Natural killer cell (primary cell): ENCODE measurements around the gene ZSWIM4. TPM values are rescaled to one million over a fixed set of nuclear protein-coding genes. Genes with fewer than 3 reads are reported as not detected.

ENCODE experiments used
- ATAC-seq, 3 donors: fragments of 150-1000 bp in 2 of 3; fragments of 200-7000 bp in 1 of 3; cut with Tn5 transposase; 1 replicate in 1 of 3; 2 replicates in 2 of 3; pipeline ENCODE4 v1.10.0; 2021; ENCODE audit warnings: mild to moderate bottlenecking in 2 of 3, moderate library complexity in 2 of 3
- DNase-seq, 2 donors: peaks; one replicate each; pipeline versions ENCODE4 v3.0.0 to v3.0.0-alpha.2; 2013 to 2021; ENCODE audit warnings: mixed read lengths in 1 of 2
- H3K27ac ChIP-seq: one replicate; pipeline ENCODE4 v1.5.1; 2013; ENCODE audit warnings: mild to moderate bottlenecking, low read length
- H3K27me3 ChIP-seq: one replicate; pipeline ENCODE4 v1.6.1; 2013; ENCODE audit warnings: low read length; ENCODE audit not compliant: control insufficient read depth, insufficient read depth
- H3K36me3 ChIP-seq: one replicate; pipeline ENCODE4 v1.6.1; 2013; ENCODE audit warnings: low read length; ENCODE audit not compliant: control insufficient read depth, insufficient read depth
- H3K4me1 ChIP-seq: one replicate; pipeline ENCODE4 v1.6.1; 2013; ENCODE audit warnings: low read length; ENCODE audit not compliant: control insufficient read depth, insufficient read depth
- H3K4me3 ChIP-seq: one replicate; pipeline ENCODE4 v1.5.1; 2013; ENCODE audit warnings: low read length
- H3K9me3 ChIP-seq: one replicate; pipeline ENCODE4 v1.6.1; 2013; ENCODE audit warnings: low read length; ENCODE audit not compliant: control insufficient read depth, insufficient read depth
- H3K27ac Mint-ChIP-seq, 2 donors: one replicate each; pipeline ENCODE4 v1.8.0; 2022; ENCODE audit warnings: mild to moderate bottlenecking in 2 of 2, mixed read lengths in 2 of 2, moderate library complexity in 1 of 2
- H3K27me3 Mint-ChIP-seq, 2 donors: one replicate each; pipeline ENCODE4 v1.8.0; 2022; ENCODE audit warnings: low read depth in 2 of 2, mixed read lengths in 2 of 2
- H3K36me3 Mint-ChIP-seq: one replicate; pipeline ENCODE4 v1.8.0; 2022; ENCODE audit warnings: mixed read lengths
- H3K4me1 Mint-ChIP-seq, 2 donors: one replicate each; pipeline ENCODE4 v1.8.0; 2022; ENCODE audit warnings: mixed read lengths in 2 of 2
- H3K4me3 Mint-ChIP-seq: one replicate; pipeline ENCODE4 v1.8.0; 2022; ENCODE audit warnings: mild to moderate bottlenecking, moderate library complexity, mixed read lengths
- H3K9me3 Mint-ChIP-seq, 2 donors: one replicate each; pipeline ENCODE4 v1.8.0; 2022; ENCODE audit warnings: mixed read lengths in 2 of 2
- WGBS: methylation state at CpG from one replicate; pipeline ENCODE4 v1.1.7; 2013; ENCODE audit warnings: missing lambda C conversion rate; ENCODE audit not compliant: insufficient coverage; 5-methylcytosine and 5-hydroxymethylcytosine counted together
- intact Hi-C: fragments of 100-400 bp; cut with micrococcal nuclease; formaldehyde crosslinking; loops from one replicate; pipeline ENCODE4 v1.14.2; 2022
- total RNA-seq, 4 donors: library from RNA; stranded (reverse); fragments of 120-200 nt in 1 of 4; gene quantifications; one replicate each; pipeline versions ENCODE4 v1.2.3 to v1.2.4, GENCODE V29; 2013 to 2022
- TF ChIP-seq, protein P1 (sequence below): fragments of 200-600 bp; IDR thresholded peaks from one replicate; pipeline ENCODE4 v1.8.0; 2022; ENCODE audit warnings: antibody characterized with exemption

The ZSWIM4 gene
- total RNA-seq, 3 donors from 2014 or later (not counting 1 experiment from before 2014, with no cell fraction given): 5.8 to 5.9 (median 5.9) TPM

DNA sequence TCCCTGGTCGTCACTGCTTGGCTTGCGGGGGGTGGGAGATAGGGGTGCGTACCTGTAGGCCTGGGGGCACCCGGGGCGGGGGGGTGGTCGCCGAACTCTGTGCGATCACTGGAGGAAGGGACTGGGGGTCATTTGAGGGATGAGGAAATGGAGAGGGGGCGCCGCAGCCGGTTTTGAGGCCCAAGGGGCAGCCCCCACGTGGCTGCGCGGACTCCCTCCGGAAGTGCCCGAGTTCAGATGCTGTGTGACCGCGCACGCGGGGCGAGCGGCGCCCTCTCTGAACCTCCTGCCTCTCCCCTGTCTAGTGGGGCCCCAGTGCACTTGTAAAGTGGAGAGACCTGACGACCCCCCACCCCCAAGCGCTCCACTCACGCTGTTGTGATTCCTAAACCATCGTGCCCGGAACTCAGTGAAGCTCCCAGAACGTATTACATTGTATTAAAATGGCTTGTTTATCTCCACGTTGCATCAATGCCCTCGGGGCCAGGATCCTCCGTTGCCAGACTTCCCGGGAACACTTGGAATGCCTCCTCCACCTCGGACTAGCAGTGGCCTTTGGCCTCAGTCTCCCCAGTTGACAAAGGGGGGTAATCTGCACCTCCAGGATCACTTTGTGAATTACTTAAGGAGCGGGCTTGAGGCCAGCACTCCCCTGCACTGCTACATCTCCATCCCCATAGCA, 78.7 kb downstream of the ZSWIM4 start:
- H3K36me3 ChIP-seq: no peaks in the 10 kb centered on the region
- ATAC-seq (no peak), DNase-seq (no peak)
- H3K27ac Mint-ChIP-seq: no peak overlapping the region
- 71% methylated on average over 35 of the region's 35 CpGs for WGBS
- peaks cover 8% of the 10 kb centered on the region for H3K27me3 ChIP-seq
- peaks cover 0 to 14% of the 10 kb centered on the region in 2 donors for H3K27me3 Mint-ChIP-seq
- no peak overlapping the region for H3K27ac ChIP-seq
- H3K9me3 Mint-ChIP-seq: no peaks in the 10 kb centered on the region
- H3K36me3 Mint-ChIP-seq: no peaks in the 10 kb centered on the region
- no peaks in the 10 kb centered on the region for H3K9me3 ChIP-seq
- intact Hi-C loops: no loop called here
- peak overlapping the region; percentile 37 for H3K4me3 Mint-ChIP-seq
- TF ChIP-seq, protein P1, sequence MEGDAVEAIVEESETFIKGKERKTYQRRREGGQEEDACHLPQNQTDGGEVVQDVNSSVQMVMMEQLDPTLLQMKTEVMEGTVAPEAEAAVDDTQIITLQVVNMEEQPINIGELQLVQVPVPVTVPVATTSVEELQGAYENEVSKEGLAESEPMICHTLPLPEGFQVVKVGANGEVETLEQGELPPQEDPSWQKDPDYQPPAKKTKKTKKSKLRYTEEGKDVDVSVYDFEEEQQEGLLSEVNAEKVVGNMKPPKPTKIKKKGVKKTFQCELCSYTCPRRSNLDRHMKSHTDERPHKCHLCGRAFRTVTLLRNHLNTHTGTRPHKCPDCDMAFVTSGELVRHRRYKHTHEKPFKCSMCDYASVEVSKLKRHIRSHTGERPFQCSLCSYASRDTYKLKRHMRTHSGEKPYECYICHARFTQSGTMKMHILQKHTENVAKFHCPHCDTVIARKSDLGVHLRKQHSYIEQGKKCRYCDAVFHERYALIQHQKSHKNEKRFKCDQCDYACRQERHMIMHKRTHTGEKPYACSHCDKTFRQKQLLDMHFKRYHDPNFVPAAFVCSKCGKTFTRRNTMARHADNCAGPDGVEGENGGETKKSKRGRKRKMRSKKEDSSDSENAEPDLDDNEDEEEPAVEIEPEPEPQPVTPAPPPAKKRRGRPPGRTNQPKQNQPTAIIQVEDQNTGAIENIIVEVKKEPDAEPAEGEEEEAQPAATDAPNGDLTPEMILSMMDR: no peak
- H3K4me1 ChIP-seq: peaks cover 11% of the 10 kb centered on the region
- no peak overlapping the region for H3K4me3 ChIP-seq
- H3K4me1 Mint-ChIP-seq: peaks cover 0 to 9% of the 10 kb centered on the region in 2 donors

DNA sequence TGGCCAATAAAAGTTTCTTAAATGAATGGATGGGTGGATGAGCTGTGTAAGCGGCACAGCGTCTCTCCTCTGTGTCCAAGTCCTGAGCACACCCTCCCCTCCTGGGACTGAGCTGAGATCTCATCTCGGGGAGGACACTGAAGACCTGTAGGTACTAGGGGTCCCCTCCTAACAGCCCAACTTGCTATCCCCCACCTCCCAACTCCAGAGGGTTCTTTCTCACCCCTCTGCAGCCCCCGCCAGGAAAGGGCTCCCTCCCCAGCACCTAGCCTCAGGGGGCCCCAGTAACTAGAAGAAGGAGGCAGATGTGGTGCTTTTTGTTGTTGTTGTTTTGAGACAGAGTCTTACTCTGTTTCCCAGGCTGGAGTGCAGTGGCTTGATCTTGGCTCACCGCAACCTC, 80.6 kb downstream of the ZSWIM4 start:
- Mint-ChIP-seq H3K9me3 (no peaks in the 10 kb centered on the region), H3K27ac (no peak overlapping the region), H3K36me3 (no peaks in the 10 kb centered on the region), H3K27me3 (peaks cover 0 to 11% of the 10 kb centered on the region in 2 donors), H3K4me1 (peaks cover 0 to 15% of the 10 kb centered on the region in 2 donors), H3K4me3 (no peak overlapping the region)
- intact Hi-C loops: no loop called here
- TF ChIP-seq, protein P1: no peak
- Histone ChIP-seq H3K36me3 (no peaks in the 10 kb centered on the region), H3K27me3 (peaks cover 8% of the 10 kb centered on the region), H3K4me3 (no peak overlapping the region), H3K9me3 (no peaks in the 10 kb centered on the region), H3K4me1 (peaks cover 24% of the 10 kb centered on the region), H3K27ac (no peak overlapping the region)
- DNase-seq: no peak
- ATAC-seq: no peak
- WGBS: 95% methylated on average over 4 of the region's 5 CpGs

DNA sequence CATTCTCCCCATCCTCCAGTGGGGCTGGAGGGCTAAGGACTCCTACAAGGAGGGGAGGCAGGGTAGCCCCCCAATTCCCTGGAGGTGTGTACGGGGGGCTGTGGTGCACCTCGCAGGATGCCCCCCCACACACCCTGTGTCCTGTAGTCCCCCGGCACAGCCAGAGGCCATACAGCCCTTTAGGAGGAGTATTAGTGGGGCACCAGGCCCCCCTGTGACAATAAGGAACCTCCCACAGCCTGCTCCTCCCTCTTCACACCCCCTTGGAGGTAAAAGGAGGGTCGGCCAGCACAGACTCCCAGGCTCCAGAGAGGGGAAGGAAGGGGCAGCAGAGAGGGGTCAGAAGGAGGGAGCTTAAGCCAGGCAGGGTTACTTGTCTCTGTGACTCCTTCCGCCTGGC, 81.6 kb downstream of the ZSWIM4 start, which contains the start of gene NANOS3:
Gene NANOS3, plus strand, starts transcription at position 301 of the 400 bp plus-strand sequence. CDS start 115 bp downstream, outside the sequence.
- intact Hi-C loops: no loop called here
- H3K27ac ChIP-seq: no peak within 1 kb of the TSS
- no peak within 1 kb of the TSS for H3K4me3 ChIP-seq
- no peak within 1 kb of the TSS for H3K27ac Mint-ChIP-seq
- peaks cover 4 to 25% of the 10 kb centered on the region in 2 donors for H3K4me1 Mint-ChIP-seq
- no peaks in the 10 kb centered on the region for H3K9me3 ChIP-seq
- H3K27me3 Mint-ChIP-seq: peaks cover 0 to 7% of the 10 kb centered on the region in 2 donors
- H3K4me1 ChIP-seq: peaks cover 34% of the 10 kb centered on the region
- H3K4me3 Mint-ChIP-seq: no peak within 1 kb of the TSS
- H3K36me3 ChIP-seq: no peaks in the 10 kb centered on the region
- no peak for DNase-seq
- TF ChIP-seq, protein P1: no peak
- H3K27me3 ChIP-seq: peaks cover 8% of the 10 kb centered on the region
- H3K36me3 Mint-ChIP-seq: no peaks in the 10 kb centered on the region
- no peak for ATAC-seq
- no peaks in the 10 kb centered on the region for H3K9me3 Mint-ChIP-seq
- 79% methylated on average over 4 of the region's 5 CpGs for WGBS
